NCI-H1930 (cell line): ENCODE measurements around the gene SETD4.
"Not testable (repeated sequence)": the region's sequence is repeated elsewhere in the genome, so short reads cannot be mapped to it uniquely, and the experiment has no call there.

Source experiments
- DNase-seq, 2 experiments: peaks; one replicate each; lab custom pipeline; 2025; lab: John Stamatoyannopoulos, UW

The SETD4 gene

GRCh38 chr21:36077758-36078157 lies 17.4 kb upstream of the SETD4 start:
- DNase-seq = no peak

- DNase-seq = no peak
Observed at GRCh38 chr21:36076878-36077655, 16.7 kb upstream of the SETD4 start.

DNA sequence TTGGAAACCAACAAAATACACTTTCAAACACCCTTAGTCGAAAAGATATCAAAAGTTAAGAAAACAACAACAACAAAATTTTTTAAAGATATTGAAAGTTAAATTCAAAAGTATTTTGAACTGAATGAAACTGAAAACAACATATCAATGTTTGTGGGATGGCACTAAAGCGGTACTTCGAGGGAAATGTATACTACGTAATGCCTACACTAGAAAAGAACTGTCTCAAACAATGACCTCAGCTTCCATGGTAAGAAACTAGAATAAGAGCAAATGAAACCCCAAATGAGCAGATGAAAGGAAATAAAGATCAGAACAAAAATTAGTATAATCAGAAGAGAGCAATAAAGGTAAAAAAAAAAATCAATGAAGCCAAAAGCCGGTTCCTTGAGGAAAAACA lies 15.6 kb upstream of the SETD4 start:
- no peak for DNase-seq

DNA sequence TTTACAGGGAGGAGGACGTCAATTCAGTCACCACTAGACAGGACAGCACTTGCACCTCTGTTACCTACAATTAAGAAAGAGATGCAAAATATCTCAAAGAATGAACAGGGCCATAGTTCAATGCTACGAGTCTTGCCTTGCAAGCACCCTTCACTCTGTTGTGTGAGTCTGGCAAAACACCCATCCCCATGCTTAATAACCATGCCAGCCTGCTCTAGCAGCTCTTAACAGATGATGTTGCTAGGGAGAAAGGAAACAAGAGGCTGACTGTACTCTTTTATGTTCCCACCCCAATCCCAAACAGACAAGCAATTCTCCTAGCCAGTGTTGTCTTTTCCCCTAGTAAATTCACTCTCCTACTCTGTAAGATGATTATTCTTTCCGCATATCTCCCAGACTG lies 14.8 kb upstream of the SETD4 start:
- DNase-seq = no peak

- DNase-seq = not testable (repeated sequence)
Observed at GRCh38 chr21:36073911-36074310, 13.6 kb upstream of the SETD4 start.

- DNase-seq = no peak
Observed at GRCh38 chr21:36073181-36073580, 12.9 kb upstream of the SETD4 start.

GRCh38 chr21:36072453-36073162 lies 12.3 kb upstream of the SETD4 start:
- no peak for DNase-seq

DNA sequence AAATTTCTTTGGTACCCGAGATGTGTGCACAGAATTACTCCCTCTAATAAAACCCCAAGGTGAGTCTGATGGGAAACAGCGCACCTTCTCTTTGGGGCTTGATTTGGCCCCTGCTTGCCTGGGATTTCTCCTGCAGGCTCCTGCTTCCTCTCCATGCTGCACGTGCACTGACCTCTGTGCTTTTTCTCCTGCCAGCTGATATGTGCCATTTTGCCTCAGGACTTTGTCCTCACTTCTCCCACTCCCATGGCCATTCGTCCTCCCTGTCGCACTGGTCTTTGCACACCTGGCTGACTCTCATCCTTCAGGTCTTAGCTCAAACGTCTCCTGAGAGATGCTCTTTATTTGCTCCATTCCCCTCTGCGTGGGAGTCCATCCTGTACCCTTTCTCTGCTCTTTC lies 10.7 kb upstream of the SETD4 start:
- DNase-seq = no peak

DNA sequence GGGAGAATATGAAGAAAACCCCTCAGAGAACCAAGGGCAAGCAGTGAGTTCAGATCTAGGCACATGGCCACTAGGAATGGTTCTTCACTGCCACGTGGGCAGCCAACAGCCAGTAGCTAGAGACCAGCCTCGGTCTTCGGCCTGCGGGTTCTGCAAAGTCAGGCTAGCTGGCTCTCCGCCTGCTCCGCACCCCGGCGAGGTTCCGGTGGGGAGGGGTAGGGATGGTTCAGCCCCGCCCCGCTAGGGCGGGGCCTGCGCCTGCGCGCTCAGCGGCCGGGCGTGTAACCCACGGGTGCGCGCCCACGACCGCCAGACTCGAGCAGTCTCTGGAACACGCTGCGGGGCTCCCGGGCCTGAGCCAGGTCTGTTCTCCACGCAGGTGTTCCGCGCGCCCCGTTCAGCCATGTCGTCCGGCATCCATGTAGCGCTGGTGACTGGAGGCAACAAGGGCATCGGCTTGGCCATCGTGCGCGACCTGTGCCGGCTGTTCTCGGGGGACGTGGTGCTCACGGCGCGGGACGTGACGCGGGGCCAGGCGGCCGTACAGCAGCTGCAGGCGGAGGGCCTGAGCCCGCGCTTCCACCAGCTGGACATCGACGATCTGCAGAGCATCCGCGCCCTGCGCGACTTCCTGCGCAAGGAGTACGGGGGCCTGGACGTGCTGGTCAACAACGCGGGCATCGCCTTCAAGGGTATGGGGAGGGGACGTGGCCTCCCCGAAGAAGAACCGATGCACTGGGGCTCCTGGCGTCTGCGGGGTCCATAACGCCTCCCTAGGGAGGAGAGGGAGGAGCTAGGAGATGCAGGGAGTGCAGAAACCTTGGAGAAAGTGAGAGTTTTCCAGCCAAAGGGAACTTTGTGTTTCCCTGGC lies 9.6 kb upstream of the SETD4 start, which contains the start of gene CBR1:
Gene CBR1, plus strand, starts transcription at position 312 of the 871 bp plus-strand sequence. Its CDS starts 92 bp downstream, at position 404.
- DNase-seq = peak; percentile 70 to 78

- DNase-seq = no peak
Observed at GRCh38 chr21:36068748-36069398, 8.5 kb upstream of the SETD4 start.

GRCh38 chr21:36065497-36066036 lies 5.2 kb upstream of the SETD4 start:
- no peak for DNase-seq

GRCh38 chr21:36064085-36064460 lies 3.7 kb upstream of the SETD4 start:
- no peak for DNase-seq

DNA sequence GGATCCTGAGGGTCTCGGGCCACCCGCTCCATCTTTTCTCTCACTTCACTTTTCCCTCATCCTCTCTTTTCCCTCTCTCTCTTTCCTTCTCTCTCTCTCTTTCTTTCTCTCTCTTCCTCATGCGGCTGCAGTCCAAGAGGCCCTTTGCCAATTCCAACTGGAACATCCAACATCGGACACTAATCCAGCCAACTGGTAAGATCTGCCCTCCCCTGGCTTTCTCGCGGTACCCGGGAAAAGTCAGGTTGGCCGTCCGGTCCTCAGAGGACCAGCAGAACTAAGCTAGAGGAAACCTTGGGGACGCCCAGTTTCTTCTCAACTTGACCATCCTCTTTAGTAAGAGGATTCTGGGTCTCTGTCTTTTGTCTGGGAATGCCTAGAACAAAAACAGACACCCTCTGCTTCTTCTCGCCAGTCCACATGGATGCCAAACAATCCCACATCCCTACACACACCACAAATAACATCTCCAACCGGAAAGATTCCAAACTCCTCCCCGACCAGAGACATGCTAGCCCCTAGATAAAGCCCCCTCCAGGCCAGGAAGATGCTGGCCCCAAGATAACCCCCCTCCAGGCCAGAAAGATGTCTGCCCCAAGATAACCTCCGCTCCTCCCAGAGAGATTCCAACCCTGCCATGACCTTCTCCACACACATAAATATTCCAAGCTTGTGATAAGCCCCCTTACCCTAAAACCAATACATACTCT lies 3.2 kb upstream of the SETD4 start:
- no peak for DNase-seq

DNA sequence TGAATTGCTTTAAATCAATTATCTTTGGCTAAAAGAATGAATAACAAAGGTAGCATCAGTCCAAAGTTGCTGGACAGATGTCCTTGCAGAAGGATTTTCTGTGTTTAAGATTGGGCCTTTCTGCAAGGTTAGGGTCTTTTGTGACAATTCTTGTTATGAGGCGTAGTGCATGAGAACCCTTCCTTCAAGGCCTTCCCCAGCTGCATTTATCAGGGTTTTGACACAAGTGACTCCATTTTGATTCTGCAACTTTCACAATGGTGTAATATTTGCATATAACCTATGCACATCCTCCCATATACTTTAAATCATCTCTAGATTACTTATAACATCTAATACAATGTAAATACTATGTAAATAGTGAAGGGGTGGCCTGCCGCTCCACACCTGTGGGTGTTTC lies 1.1 kb upstream of the SETD4 start:
- no peak for DNase-seq

GRCh38 chr21:36059823-36060158 lies 535 bp downstream of the SETD4 start:
- peak in 1 of 2 experiments; percentile 49 for DNase-seq

DNA sequence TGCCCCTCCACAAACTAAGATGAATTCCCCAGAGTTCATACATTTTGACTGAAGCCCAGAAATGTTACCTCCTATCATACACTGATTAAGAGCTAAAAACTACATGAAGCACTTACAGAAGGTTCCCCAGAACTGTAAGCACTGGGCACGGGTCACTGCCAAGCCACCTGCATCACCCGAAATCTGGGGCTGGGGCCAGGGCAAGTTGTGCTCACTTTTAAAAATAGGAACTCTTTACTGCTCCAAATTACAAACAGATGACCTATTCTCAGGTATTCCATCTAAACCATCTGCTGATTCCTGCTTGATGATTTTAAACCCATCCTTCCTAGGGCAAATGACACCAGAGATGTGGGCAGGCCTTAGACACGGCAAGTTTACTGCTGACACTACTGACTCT lies 4.8 kb downstream of the SETD4 start:
- no peak for DNase-seq

DNA sequence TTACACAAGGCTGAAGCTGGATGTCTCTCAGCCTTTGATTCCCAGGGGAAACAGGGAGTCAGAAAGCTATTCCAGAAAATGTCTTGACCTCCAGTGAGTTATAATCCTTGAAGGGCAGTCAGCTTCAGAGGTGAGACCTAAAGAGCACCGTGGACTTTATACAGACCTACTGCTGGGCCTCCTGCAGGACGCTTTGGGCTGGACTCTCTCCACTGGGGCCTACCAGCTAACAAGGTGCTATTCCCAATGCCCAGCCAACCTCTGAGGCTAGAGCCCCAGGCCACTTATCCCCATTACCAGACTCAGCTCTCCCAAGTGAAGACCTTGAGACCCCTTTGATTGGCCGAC lies 6.6 kb downstream of the SETD4 start:
- no peak for DNase-seq

GRCh38 chr21:36052860-36053714 lies 7.2 kb downstream of the SETD4 start:
- DNase-seq = no peak

- DNase-seq = no peak
Observed at GRCh38 chr21:36048357-36048756, 12.0 kb downstream of the SETD4 start.

- DNase-seq = no peak
Observed at GRCh38 chr21:36047139-36047538, 13.2 kb downstream of the SETD4 start.
